ENCODE measurements around the gene OLFML3.
"Not testable (repeated sequence)": the region's sequence is repeated elsewhere in the genome, so short reads cannot be mapped to it uniquely, and the experiment has no call there.

Gene OLFML3

DNA sequence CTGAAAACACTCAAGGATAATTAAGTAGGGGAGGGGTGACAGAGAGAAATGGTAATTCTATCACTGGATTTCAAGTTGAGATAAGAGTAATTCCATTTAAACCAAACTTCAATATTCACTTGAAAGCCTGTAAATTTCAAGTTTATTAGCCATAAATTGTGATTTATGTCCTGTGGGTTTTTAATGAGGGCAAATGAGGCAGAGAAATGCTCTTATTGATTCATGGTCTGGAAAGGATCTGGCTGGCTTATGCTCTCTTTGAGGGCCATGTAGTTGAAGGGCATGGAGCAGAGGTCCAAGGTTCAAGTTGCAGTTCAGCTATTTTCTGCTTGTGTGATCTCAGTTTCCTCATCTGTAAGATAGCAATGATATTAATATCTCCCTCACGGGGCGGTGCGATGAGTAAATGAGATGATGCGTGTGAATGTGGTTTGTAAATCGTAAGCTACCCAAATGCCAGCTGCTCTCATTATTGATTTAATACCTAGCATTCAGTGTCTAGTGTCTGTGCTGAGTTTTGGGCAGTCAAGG is 12.3 kb downstream of the OLFML3 start:
- DNase-seq (ENCODE audit: low read depth, low spot score) = no peak

DNA sequence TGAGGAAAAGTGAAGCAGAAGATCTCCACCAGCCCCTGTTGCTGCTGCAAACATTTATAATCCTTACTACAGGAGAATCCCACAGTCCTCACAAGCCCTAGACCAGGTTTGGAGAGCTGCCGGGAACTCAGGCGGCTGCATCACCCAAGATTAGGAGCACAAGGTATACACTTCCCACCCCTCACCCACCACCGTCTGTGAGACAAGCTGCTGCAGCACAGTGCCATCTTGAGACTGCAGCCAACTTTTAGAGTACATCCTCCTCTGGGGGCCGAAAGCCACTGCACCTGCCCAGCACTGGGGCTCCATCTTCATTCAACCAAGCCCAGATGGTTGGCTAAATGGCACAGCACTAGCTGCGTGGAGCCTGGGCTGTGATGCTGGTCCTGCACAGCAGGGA is 13.8 kb downstream of the OLFML3 start:
- DNase-seq (ENCODE audit: low read depth, low spot score) = no peak

DNA sequence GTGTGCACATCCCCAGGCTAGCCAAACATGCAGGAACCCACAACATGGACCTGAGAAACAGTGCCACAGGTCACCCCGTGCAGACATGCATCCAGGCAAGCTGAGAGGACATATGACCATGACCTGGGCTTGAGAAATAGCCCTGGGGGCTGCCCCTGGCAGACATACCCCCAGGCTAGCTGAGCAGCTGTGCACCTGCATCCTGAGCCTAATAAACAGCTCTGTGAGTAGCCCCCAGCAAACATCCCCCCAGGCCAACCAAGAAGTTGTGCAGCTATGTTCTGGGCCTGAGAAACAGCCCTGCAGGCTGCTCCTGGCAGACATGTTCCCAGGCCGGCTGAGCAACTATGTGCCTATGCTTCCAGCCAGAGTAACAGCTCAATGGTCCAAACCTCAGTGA is 14.5 kb downstream of the OLFML3 start:
- no peak for DNase-seq (ENCODE audit: low read depth, low spot score)

DNA sequence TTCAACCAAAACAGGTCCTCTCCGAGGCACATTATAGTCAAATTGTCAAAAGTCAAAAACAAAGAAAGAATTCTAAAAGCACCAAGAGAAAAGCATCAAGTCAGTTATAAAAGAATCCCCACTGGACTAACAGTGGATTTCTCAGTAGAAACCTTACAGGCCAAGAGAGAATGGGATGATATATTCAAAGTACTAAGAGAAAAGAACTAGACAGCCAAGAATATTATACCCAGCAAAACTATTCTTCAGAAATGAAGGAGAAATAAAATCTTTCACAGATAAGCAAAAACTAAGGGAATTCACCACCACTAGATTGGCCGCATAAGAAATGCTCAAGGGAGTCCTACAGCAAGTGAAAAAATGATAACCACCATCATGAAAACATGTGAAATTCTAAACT is 16.1 kb downstream of the OLFML3 start:
- no peak for DNase-seq (ENCODE audit: low read depth, low spot score)

DNA sequence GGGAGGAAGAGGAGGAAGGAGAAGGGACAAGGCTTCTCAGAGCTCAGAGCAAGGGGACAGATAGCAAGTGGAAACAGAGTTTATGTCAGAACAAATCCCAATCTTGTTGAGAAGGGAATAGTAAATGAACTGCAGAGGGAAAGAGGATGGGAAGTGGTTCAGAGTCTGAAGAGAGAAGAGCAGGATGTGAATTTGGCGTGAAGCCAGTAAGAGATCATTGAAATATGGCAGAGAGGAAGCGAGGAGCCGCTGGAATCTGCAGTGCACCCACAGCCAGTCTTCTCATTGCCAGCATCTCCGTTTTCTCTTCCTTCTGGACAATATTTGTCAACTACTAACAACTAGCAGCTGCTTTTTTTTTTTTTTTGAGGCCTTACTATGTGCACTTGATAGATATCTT is 19.1 kb downstream of the OLFML3 start:
- no peak for DNase-seq (ENCODE audit: low read depth, low spot score)

DNA sequence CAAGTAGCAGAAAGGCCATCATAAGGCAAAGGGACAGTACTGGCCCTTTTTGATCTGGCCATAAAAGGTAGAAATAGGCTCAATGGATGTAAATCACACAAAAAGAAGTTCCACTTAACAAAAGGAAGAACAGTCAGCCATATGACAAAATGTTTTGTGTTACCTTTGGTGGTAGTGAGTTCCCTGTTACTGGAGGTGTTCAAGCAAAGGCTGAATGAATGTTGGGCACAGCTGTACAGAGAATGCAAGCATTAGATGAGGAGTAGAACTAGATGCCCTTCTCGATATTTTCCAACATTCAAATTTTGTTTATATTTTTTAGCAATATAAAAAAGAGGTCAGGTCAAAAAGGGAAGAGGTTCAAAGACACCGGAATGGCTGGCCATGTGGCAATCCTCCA is 20.0 kb downstream of the OLFML3 start:
- DNase-seq (ENCODE audit: low read depth, low spot score) = no peak

DNA sequence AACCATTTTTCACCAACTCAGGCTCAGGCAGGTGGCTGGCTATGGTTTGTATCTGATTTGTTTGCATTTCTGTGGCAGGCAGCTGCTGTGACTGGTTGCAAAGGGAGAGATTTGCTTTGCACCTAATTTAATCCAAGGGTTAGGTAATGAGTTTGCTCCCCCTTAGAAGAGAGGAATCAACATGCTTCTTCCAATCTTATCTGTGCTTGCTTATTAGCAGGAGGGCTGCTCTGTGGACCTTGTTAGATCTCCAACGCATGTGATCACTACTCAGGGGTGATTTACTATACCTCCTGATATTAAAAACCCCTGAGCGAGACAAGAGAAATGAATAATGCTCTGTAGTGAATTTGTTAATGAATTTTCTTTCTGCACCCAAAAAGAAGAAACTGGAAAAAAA is 20.5 kb downstream of the OLFML3 start:
- no peak for DNase-seq (ENCODE audit: low read depth, low spot score)

DNA sequence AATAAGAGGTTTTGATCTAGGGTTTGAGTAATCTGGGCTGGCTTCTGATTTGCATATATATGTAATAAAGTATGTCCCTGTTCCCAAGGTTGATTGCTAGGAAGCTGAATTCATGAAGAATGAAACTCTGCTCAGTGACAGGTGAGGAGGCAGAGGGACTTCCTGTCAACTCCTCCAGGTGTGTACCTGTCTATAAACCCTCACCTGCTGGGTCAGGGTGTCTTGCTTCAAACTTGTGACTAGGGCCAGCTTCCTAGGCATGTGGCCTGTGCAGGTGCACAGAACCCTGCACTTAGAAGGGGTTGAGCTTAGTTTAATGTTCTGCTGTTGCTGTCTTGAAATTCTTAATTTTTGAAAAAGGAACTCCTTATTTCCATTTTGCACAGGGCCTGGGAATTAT is 21.1 kb downstream of the OLFML3 start:
- DNase-seq (ENCODE audit: low read depth, low spot score) = no peak

DNA sequence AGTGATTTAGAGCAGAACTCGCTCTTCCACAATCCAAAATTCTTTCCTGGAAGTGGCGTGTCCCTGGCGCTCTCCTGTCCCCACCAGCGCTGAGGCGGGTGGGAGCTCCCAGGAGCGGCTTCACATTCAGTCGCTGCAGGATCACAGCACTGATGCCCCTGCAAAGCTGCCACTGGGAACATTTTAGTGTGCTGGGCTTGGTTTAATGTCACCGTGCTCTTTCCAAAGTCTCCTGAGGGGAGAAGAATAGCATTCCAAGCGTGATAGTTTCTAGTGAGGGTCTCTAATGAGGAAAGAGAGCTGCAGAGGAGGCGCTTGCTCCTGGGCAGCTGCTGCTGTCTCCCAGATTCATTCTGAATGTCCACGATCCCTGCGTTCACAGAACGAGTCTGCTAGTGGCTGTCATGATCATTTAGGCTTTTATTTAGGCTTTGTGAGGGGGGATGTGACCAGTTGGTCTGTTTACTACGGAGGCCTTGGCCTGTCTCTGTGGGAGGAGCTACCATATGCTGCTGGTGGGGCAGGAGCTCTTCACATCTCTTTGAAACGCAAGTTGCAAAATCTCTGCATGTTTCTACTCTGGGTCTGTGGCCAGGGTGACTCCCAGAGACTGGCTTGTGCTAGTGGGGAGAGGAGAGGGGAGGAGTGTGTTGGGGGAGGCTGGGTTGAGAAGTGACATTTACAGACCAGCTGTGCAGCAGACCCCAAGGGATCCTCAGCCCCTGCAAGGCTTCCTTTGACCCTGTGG is 23.4 kb downstream of the OLFML3 start:
- peak; percentile 66 for DNase-seq (ENCODE audit: low read depth, low spot score)

DNA sequence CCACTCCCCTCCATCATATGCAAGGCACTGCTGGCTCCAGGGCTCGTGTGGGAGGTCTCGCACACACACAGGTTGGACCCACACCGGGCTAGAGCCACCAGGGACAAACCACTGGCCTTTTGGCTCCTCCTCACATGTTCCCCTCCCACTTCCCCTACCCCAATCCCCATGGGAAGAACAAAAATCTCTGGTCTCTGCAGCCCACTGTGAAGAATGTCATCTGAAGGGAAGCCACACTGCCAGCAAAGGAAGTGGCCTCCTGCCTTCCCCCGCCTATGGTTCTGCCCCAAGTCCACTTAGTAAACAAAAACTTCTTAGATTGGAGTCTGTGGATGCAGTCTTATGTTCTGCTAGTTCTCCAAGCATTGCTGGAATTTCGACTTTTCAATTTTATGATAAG is 24.2 kb downstream of the OLFML3 start:
- DNase-seq (ENCODE audit: low read depth, low spot score) = no peak

DNA sequence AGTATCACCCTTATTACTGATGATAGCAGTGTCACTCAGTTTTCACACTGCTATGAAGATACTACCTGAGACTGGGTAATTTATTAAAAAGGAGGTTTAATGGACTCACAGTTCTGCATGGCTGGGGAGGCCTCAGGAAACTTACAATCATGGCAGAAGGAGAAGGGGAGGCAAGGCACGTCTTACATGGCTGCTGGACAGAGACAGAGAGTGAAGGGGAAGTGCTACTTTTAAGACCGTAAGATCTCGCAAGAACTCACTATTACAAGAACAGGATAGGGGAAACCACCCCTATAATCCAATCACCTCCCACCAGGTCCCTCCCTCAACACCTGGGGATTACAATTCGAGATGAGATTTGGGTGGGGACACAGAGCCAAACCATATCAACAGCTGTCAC is 27.6 kb downstream of the OLFML3 start:
- not testable (repeated sequence) for DNase-seq (ENCODE audit: low read depth, low spot score)

DNA sequence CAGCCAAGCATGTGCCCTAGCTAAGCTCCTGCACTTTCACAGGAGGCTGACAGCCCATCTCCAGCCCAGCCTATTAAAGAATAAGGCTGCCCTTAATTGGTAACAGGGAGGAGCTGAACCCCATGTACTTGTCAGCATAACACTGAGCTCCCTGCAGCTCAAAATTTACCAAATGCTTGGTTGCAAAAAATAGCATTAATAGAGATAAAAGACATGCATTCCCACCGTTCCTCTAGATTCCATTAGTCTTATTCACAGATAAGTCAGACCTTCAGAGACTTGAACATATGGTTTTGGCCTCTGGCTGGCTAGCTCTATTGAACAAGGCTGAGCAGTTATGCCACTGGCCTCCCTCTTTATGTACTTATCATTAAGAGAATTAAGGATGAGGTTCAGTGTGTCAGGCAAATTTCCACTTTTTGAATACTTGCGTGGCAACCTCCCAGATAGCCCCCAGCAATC is 29.2 kb downstream of the OLFML3 start:
- DNase-seq (ENCODE audit: low read depth, low spot score) = no peak

DNA sequence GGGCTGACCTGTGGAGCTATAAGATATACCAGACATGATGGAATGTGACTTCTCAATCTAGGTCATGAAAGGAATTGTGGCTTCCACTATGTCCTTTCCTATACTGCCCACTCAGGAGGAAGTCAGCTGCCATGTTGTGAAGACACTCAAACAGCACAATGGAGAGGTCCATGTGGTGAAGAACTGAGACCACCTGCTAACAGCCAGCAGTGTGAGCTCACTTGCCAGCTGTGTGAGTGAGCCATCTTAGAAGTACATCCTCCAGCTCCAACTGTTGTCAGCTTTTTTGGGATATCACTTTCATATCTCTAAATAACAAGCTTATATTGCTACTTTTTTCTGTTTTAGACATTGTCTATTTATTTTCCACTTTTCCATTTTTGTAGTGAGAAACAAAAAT is 29.7 kb downstream of the OLFML3 start:
- DNase-seq (ENCODE audit: low read depth, low spot score) = no peak

DNA sequence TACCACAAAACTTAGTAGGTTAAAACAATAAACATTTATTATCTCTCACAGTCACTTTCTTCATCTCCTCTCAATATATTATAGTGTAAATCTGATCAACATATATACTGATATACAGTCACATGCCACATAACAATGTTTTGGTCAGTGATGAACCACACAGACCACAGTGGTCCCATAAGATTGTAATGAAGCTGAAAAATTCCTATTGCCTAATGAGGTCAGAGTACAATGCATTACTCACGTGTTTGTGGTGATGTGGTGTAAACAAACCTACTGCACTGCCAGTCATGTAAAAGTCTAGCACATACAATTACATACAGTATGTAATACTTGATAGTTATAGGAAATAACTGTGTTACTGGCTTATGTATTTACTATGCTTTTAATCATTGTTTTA is 30.1 kb downstream of the OLFML3 start:
- no peak for DNase-seq (ENCODE audit: low read depth, low spot score)

DNA sequence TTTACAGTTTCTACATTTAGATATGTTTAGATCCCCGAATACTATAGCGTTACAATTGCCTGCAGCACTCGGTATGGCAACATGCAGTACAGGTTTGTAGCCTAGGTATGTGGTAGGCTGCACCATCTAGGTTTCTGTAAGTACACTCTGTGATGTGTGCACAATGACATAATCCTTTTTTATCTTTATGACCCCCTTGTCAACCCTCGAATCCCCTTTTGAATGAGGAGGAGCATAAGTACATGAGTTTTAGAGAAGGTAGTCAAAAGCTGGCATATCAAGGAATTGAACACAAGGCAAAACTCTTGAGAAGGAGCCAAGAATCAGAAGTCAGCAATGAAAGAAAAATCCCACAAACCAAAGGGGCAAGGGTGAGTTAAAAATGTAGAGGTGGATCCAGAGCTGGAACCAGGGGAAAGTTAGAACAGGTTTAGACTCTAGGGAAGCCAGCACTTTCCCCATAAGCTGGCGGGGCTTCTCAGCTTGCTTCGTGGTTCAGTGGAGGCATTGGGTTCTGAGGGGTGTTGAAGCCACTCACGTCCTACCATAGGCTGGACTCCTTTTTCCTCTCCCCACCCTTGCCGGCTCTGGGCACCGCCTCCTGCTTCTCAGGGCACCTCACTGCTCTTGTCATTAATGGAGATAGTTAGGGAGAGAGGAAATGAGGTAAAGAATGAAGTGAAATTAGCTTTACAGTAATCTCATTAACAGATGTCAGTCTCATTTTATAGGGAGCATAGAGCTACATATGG is 31.3 kb downstream of the OLFML3 start:
- DNase-seq (ENCODE audit: low read depth, low spot score) = peak; percentile 23

DNA sequence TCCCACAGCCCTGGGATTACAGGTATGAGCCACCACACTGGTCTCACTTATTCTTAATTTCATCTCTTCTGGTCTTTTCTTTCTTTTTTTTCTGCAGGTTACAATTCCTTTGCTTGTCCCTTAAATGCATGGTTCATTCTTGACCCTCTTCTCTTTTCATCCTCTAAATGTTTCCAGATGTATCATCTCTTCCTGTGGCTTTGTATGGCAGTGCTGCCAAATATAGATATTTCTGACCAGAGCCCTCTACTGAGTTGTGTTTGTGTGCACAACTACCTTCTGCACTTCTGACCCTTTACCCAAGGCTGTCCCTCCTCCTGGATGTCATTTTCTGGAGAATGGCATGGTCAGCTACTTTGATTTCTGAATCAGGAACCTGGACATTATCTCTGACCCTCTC is 32.5 kb downstream of the OLFML3 start:
- no peak for DNase-seq (ENCODE audit: low read depth, low spot score)

DNA sequence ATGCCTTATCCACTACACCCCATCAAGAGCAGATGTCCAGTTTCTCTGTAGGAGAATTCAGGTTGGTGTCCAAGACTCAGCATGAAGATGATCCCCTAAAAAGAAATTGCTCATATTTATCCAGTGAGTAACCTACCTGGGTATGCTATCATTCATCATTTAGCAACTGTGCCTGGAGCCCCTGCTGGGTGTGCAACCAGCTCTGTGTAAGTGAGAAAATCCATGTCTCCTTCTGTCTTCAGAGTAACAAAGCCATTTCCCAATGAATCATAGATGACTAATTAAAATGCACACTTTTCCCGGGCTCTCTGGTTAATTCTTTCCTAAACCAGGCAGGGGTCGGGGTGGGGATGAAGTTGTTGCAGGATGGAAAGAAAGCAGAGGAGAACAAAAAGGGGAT is 35.8 kb downstream of the OLFML3 start:
- DNase-seq (ENCODE audit: low read depth, low spot score) = no peak

DNA sequence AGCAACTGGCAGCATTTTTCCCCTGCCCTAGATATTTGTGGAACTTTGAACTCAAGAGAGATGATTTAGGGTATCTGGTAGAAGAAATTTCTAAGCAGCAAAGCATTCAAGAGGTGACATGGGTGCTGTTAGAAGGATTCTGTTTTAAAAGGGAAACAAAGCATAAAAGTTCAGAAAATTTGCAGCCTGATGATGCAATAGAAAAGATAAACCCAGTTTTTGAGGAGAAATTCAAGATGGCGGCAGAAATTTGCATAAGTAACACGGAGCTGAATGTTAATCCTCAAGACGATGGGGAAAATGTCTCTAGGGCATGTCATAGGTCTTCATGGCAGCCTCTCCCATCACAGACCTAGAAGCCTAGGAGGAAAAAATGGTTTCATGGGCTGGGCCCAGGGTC is 40.5 kb downstream of the OLFML3 start:
- DNase-seq (ENCODE audit: low read depth, low spot score) = not testable (repeated sequence)

DNA sequence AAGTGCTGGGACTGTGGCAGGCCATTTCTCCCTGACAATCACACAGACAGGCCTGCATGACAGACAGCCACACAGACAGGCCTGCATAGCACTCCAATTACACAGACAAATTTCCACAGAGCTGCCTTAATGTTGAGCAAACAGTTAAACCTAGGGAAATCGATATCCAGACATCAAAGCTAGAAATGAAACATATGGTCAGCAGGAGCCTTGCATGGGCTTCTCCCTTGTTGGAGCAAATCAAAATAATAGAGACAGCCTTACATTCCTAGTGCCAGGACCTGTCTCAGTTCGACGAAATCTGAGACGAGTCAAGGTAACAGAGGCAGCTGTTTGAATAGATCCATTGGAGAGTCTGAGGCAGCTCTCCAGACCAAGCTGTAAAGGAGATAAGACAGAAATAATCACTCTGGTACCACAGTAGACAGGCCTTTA is 42.4 kb downstream of the OLFML3 start:
- no peak for DNase-seq (ENCODE audit: low read depth, low spot score)

DNA sequence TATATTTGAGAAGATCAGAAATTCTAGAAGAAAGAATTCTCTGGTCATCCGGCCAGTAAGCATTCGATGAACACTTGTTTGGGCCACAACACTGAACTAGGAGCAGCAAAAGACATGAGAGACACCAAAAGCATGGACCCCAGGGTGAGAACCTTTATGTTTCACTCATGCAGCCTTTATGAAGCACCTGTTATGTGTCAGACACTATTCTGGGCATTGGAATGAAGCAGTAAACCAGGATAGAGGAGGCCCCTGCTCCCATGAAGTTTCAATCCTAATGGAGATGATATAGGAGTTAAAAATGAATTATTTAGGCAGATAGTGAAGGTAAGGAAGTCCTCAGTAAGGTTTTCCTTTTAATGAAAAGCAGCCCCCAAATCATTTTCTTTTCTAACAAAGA is 43.6 kb downstream of the OLFML3 start:
- DNase-seq (ENCODE audit: low read depth, low spot score) = no peak

DNA sequence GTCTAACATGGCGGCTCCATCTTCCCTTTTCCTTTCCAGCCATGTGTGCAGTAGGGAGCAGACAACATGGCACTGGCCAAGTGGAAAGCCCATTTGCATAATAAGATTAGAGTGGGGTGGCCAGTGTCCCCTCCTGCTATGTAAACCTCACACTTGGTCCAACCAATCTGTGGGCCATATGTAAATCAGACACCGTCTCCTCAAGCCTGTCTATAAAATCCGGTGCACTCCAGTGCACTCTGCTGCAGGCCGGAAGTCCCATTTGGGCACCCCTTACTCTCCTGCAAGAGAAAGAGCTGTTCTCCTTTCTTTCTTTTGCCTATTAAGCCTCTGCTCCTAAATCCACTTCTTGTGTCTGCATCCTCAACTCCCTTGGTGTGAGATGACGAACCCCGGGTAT is 44.1 kb downstream of the OLFML3 start:
- DNase-seq (ENCODE audit: low read depth, low spot score) = no peak

DNA sequence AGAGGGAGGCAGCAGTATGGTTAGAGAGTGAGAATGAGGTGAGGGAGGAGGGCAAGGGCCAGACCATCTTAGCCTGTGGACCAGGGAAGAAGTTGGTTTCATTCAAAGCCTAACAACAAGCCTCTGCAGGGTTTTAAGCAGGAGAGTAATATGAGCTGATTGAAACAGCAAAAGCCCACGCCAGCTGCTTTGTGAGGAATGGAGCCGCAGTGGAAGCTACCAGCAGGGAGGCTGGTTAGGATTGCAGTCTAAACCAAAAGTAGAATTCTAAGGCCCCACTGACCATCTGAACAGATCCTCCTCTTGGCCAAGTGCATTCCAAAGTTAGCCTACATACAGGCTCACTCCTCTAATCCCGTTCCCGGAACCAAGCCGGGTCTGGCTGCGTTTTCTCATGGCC is 44.8 kb downstream of the OLFML3 start:
- peak; percentile 74 for DNase-seq (ENCODE audit: low read depth, low spot score)
